ENCODE measurements around the gene ARL4D.
"Not testable (repeated sequence)": the region's sequence is repeated elsewhere in the genome, so short reads cannot be mapped to it uniquely, and the experiment has no call there.

Gene ARL4D

DNA sequence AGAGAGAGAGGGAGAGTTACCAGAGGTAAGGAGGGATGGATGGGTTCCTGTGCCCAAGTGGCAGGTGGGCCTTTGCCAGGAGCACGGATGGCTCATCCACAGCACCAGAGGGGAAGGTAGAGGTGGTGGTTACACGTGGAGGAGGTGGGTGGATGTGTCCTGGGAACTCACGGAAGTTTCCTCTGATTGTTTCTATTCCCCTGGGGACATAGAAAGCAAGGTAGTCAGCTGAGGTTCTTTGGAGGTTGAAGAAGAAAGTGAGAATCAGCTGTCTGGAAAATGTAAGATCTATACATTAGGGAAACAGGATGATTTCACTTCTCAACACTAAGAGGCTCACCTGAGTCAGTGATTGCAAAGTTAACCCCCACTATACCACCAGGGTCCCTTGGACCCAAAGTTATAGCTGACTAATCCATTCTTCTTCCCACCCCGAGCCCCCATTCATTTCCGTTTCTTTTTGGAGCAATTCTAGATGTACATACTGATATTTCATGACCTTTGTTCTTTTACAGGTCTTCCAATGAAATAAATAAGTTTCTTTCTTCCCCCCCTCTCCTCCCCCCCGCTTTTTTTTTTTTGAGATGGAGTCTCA is 27.5 kb upstream of the ARL4D start:
- no peak for DNase-seq

DNA sequence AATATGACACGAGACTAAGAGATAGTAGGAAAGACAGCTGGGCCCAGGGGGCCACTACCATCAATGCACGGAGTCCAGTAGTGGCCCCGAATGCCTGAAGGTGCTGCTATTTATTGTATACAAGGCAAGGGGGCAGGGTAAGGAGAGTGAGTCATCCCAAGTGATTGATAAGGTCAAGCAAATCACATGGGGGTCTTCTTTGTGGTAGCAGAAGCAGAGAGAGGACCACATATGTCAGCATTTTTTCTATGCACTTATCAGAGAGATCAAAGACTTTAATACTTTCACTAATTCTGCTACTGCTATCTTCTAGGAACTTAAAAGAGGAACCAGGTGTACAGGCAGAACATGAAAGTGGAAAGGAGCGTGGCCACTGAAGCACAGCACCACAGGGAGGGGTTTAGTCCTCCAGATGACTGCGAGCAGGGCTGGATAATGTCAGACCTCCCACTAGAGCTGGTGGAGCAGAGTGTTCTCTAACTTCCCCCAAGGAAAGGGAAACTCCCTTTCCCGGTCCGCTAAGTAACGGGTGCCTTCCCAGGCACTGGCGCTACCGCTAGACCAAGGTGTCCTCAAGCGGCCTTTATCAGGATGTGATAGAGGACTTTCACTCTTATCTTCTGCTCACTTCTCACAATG is 26.4 kb upstream of the ARL4D start:
- DNase-seq = no peak

GRCh38 chr17:43373356-43373755 is 25.4 kb upstream of the ARL4D start:
- DNase-seq = no peak

GRCh38 chr17:43375915-43376314 is 22.9 kb upstream of the ARL4D start:
- not testable (repeated sequence) for DNase-seq

GRCh38 chr17:43377056-43377810 is 21.6 kb upstream of the ARL4D start:
- no peak for DNase-seq

DNA sequence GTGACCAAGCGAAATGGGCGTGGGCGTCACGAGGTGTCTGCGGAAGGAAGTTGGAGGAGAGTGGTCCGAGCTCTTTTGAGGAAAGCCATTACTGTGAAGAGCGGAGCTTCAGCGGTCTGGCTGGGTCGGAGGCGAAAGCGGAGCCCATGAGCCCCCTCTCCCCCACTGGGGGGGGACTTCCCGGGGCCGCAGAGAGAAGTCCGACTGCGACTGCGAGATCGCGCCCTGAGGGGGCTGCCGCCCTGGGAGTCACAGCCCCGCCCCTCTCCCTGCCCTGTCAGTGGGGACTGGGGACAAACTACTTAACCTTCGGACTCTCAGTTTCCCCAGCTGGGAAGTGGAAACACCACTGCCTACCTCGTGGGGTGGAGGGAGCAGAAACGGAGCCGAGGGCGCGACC is 20.0 kb upstream of the ARL4D start:
- DNase-seq = no peak

- DNase-seq = no peak
Measured at GRCh38 chr17:43380307-43380706, 18.5 kb upstream of the ARL4D start.

DNA sequence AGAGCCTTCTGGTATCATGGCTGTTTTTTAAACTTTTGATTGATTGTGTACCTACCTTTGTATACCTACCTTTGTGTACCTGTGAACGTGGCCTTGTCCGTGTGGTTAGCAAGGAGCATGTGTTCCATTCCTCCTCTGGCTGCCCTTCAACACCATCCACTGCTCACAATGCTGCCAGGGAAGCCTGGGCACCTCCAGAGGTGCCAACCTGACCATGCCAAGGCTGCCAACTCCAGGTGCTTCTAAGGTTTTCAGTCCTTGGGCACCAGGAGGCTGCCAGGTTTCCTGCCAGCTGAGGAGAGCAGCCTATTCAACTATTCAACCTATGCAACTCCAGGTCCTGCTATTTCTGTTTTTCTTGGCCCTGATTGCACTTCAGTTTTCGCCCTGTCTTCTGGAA is 17.6 kb upstream of the ARL4D start:
- DNase-seq = no peak

DNA sequence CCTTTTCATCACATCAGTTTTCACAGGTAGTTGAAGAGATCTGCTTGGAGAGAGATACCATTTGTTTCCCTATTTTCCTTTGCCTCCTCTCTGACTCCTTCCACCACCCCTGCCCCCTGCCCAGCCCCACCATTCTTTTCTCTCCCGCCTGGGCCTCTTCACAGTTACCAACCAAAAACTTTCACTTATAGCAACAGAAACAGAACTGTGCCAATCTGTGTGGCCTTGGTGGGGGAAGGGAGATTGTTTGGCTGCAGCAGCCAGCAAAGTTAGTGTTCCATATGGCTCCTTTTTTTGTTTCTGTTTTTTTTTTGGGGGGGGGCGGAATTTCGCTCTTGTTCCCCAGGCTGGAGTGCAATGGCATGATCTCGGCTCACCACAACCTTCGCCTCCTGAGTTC is 17.2 kb upstream of the ARL4D start:
- DNase-seq = no peak

DNA sequence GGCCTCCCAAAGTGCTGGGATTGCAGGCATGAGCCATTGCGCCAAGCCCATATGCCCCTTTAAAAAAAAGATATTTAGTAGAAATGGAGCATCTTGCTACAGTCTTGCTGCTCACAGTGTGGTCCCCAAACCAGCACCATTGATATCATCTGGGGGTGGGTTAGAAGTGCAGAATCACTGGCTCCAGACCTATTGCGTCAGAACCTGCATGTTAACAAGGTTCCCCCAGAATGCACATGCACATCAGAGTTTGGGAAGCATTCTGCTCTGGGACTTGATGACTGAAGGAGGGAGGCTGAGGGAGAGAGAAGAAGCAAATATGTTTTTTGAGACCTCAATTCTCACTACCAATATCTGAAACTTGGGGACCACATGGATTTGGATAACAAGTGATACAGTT is 16.0 kb upstream of the ARL4D start:
- DNase-seq = no peak

DNA sequence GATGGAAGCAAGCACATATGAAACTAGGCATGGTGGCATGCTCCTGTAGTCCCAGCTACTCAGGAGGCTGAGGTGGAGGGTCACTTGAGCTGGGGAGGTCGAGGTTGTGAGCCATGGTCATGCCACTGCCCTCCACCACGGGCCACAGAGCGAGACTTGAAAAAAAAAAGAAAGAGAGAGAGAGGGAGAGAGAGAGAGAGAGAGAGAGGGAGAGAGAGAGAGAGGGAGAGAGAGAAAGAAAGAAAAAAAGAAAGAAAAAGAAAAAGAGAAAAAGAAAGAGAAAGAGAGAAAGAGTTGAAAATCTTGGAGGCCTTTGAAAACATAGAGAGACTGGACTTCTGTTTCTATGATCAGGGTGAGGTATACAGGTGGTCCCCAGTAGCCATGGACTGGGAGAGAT is 15.4 kb upstream of the ARL4D start:
- no peak for DNase-seq

DNA sequence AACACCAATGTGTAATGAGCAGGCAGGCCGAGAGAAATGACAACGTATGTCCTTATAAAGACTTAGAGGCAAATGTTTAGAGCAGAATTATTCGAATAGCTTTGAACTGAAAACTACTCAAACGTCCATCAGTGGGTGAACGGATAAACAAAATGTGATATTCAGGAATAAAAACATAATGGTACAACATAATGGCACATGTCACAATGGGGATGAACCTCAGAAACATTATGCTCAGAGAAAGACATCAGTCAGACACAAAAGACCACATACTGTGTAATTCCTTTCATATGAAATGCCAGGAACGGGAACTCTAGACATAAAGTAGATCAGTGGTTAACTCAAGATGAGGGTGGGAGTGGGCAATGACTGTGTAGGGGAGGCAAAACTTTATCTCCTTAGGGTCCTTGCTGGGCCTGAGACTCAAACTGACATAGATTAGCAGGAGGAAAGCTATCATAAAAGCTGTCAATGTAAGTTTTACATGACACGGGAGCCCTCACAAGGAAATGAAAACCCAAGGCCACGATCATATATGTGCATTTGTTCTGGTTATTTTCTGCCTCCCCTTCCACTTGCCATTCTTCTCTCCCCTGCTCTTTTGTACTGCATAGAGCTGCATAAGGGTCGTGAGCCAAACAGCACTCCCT is 14.8 kb upstream of the ARL4D start:
- DNase-seq = no peak

GRCh38 chr17:43384476-43384862 is 14.3 kb upstream of the ARL4D start:
- no peak for DNase-seq

GRCh38 chr17:43385046-43385831 is 13.6 kb upstream of the ARL4D start:
- DNase-seq = no peak

- peak; percentile 91 for DNase-seq
Measured at GRCh38 chr17:43388359-43389045, 10.3 kb upstream of the ARL4D start.

- DNase-seq = peak; percentile 89
Measured at GRCh38 chr17:43389046-43389947, 9.5 kb upstream of the ARL4D start.

- DNase-seq = no peak
Measured at GRCh38 chr17:43392397-43392796, 6.4 kb upstream of the ARL4D start.

GRCh38 chr17:43393944-43394482 is 4.8 kb upstream of the ARL4D start:
- peak; percentile 93 for DNase-seq

- not testable (repeated sequence) for DNase-seq
Measured at GRCh38 chr17:43394696-43395095, 4.1 kb upstream of the ARL4D start.

DNA sequence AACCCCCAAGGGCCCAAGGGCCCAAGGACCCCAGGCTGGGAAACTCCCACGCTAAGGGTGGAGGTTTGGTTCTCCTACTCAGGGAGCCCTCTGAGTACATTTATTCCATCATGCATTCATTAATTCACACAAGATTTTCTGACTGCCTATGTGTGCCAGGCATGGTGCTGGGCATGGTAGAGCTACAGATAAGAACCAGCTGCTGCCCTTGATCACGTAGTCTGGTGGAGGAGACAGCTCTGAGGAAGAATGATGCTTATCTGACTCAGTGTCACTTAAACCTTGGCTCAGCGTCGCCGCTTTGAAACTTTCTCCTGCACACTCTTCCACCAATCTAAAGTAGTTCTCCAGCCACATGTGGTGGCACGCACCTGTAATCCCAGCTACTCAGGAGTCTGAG is 3.6 kb upstream of the ARL4D start:
- no peak for DNase-seq

GRCh38 chr17:43396491-43397060 is 2.2 kb upstream of the ARL4D start:
- no peak for DNase-seq

All from midbrain (tissue), 1 donor.